ENCODE results near the gene FSIP2.
"Not testable (repeated sequence)": the region's sequence is repeated elsewhere in the genome, so short reads cannot be mapped to it uniquely, and the experiment has no call there.

The FSIP2 gene

DNA sequence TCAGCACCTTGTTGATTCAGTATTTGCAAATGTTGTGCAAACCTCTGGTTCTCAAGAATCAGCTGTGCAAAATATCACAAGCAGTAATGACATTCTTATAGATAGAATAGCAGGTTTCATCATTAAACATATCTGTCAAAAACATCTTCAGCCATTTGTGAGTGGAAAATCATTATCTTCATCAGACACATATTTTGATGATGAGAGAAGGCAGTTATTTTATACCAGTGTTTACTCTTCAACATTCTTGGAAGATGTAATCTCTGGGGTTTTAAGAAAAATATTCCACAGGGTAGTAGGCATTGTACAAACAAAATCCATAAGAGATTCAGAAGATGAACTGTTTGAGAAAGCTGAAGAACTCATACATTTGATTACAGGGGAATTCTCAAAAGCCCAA lies 64.3 kb downstream of the FSIP2 start:
- DNase-seq (ENCODE audit: low read depth), result no peak

DNA sequence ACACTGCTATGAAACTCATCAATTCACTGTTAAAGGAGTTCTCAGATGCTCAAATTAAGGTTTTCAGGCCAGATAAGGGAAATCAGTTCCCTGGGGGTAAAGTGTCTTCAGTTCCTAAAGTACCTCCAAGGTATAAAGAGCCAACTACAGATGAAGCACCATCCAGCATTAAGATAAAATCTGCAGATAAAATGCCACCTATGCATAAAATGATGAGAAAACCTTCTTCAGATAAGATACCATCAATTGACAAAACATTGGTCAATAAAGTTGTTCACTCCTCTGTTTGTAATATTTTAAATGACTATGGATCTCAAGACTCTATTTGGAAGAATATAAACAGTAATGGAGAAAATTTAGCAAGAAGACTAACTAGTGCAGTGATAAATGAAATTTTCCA lies 68.2 kb downstream of the FSIP2 start:
- no peak for DNase-seq (ENCODE audit: low read depth)

- DNase-seq (ENCODE audit: low read depth), result no peak
These were observed 68.7 kb downstream of the FSIP2 start for GRCh38 chr2:185807351-185807750.

DNA sequence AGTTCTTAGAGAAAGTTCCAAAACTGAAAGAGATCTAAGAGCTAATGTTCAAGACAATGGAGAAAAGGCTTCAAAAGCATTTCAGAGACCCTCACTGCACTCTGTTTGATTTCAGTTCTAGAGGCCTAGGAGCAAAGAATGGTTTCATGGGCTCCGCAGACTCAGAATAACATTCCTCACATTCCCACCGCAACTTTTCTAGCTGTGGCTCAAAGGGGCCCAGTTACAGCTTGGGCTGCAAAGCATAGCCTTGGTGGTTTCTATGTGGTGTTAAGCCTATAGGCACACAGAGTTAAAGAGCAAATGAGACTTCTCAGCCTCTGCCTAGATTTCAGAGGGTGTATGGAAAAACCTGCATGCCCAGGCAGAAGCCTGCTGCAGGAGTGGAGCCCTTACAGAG lies 73.0 kb downstream of the FSIP2 start:
- no peak for DNase-seq (ENCODE audit: low read depth)

DNA sequence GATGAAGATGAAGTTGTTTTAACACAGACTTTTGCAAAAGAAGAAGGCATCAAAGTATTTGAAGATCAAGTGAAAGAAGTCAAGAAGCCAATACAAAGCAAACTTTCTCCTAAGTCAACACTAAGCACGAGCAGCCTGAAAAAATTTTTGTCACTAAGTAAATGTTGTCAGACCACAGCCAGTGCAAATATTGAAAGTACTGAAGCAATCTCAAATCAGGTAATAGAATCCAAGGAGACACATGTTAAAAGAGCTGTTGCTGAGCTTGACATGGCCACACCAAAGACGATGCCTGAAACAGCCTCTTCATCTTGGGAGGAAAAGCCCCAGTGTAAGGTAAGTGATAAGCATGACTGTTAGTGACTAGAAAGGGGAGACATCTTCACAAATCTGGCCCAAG lies 75.1 kb downstream of the FSIP2 start:
- DNase-seq (ENCODE audit: low read depth), result no peak

DNA sequence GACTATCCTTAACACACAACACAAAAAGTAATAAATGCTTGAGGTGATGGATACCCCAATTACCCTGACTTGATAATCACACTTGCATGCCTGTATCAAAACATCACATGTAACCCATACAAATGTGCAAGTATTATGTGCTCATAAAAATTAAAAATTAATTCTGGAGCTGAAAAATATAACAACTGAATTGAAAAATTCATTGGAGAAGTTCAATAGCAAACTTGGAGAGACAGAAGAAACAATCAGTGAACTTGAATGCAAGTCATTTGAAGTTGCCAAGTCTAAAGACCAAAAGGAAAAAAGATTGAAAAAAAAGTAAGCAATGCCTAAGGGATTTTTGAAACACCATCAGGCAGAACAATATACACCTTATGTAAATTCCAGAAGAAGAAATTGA lies 79.4 kb downstream of the FSIP2 start:
- no peak for DNase-seq (ENCODE audit: low read depth)

DNA sequence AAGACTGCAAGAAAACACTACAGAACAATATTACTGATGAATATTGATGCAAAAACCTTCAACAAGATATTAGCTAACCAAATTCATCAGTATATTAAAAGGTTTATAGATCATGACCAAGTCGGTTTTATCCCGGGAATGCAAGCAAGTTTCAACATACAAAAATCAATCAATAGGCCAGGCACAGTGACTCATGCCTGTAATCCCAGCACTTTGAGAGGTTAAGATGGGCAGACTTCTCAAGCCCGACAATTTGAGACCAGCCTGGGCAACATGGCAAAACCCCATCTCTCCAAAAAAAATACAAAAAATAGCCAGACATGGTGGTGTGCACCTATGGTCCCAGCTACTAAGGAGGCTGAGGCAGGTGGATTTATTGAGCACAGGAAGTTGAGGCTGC lies 82.9 kb downstream of the FSIP2 start:
- no peak for DNase-seq (ENCODE audit: low read depth)

- no peak for DNase-seq (ENCODE audit: low read depth)
These were observed 85.2 kb downstream of the FSIP2 start for GRCh38 chr2:185823773-185824172.

GRCh38 chr2:185825557-185825956 lies 87.0 kb downstream of the FSIP2 start:
- DNase-seq (ENCODE audit: low read depth), result no peak

DNA sequence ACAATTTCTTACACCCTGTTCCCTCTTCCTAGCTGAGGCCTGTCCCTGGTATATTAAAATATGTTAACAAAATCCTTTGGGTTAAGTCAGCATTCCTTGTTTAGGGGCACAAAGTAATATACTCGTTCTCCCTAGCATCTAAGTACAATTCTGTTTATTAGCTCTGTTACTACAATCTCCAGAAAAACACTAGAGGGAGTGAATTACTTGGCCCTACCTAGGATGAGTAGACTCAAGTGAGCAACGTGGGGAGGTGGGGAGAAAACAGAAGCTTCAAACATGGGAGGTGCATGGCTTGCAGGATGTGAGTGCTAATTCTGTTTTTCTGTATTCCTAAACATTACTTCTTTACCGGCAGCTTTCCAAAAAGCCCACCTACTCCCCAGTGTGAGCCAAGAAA lies 89.7 kb downstream of the FSIP2 start:
- DNase-seq (ENCODE audit: low read depth), result no peak

DNA sequence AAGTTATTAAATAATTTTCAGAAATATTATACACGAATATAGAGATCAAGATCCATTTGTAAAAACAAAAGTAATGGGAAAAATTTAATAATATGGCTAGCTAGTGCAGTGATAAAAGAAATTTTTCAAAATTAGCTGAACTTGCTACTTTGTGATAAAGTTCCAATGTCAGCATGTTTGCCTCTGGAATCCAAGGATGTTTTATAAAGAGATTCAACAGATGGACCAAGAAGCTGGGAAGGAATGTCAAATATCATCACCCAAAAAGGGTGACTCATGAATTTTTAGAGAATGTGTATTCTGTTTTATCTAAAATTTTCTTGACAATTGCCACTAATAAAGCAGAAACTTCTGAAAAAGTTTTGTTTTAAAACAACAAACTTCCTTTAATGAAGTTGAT lies 95.3 kb downstream of the FSIP2 start:
- DNase-seq (ENCODE audit: low read depth), result no peak

DNA sequence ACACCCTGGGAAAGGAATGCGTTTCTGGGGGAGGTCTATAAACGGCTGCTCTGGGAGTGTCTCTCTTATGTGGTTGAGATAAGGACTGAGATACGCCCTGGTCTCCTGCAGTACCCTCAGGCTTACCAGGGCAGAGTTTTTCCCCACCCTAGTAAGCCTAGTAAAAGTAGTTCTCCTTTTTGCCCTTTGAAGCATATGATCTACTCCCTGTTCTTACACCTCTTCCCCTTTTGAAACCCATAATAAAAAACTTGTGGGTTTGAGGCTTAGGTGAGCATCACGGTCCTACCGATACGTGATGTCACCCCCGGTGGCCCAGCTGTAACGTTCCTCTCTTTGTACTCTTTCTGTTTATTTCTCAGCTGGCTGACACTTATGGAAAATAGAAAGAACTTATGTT lies 97.4 kb downstream of the FSIP2 start:
- no peak for DNase-seq (ENCODE audit: low read depth)

DNA sequence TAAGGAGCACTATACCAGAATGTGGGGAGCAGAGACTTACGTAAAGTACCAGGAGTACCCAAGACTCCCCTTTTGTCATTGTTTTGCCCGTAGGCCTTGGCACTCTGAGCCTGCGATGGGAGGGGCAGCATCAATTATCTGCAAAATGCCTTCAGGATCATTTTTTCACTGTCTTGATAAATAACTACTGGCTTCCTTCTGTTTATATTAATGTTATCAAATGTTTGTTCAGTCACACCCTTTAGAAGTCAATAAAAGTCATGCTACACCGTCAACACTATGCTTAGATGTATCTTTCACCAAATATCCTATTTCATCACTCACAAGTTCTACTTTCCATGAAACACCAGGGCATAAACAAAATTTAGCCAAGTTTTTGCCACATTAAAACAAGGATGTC lies 116.3 kb downstream of the FSIP2 start:
- DNase-seq (ENCODE audit: low read depth), result no peak

- no peak for DNase-seq (ENCODE audit: low read depth)
These were observed 119.1 kb downstream of the FSIP2 start for GRCh38 chr2:185857691-185858090.

- no peak for DNase-seq (ENCODE audit: low read depth)
These were observed 120.9 kb downstream of the FSIP2 start for GRCh38 chr2:185859506-185859905.

GRCh38 chr2:185860321-185860720 lies 121.7 kb downstream of the FSIP2 start:
- DNase-seq (ENCODE audit: low read depth), result no peak

GRCh38 chr2:185862657-185863398 lies 124.2 kb downstream of the FSIP2 start:
- no peak for DNase-seq (ENCODE audit: low read depth)

GRCh38 chr2:185864468-185865260 lies 126.1 kb downstream of the FSIP2 start:
- not testable (repeated sequence) for DNase-seq (ENCODE audit: low read depth)

- no peak for DNase-seq (ENCODE audit: low read depth)
These were observed 136.7 kb downstream of the FSIP2 start for GRCh38 chr2:185875136-185875931.

- DNase-seq (ENCODE audit: low read depth), result no peak
These were observed 137.6 kb downstream of the FSIP2 start for GRCh38 chr2:185876234-185876633.

- no peak for DNase-seq (ENCODE audit: low read depth)
These were observed 141.8 kb downstream of the FSIP2 start for GRCh38 chr2:185880396-185880795.
